ENCODE measurements around the gene RASGRF1. TPM values are rescaled to one million over a fixed set of nuclear protein-coding genes. Genes with fewer than 3 reads are reported as not detected.
A peak's percentile ranks its signal among the peaks of the same experiment; 100 is the strongest.

Gene RASGRF1
- total RNA-seq, 2 experiments from 2014 or later, result not detected

GRCh38 chr15:78989701-78990240 lies 100.8 kb downstream of the RASGRF1 start:
- ChIA-PET POLR2A (no interaction called here), CTCF (no interaction called here)
- Histone ChIP-seq H3K4me1 (ENCODE audit: insufficient read depth, low read length) (no peaks in the 10 kb centered on the region), H3K27me3 (ENCODE audit: control insufficient read depth in 1 of 2, insufficient read depth in 2 of 2, low read length in 2 of 2) (no peaks in the 10 kb centered on the region), H3K36me3 (ENCODE audit: insufficient read depth, low read length) (no peaks in the 10 kb centered on the region), H3K27ac (ENCODE audit: low read depth in 1 of 2, low read length in 2 of 2) (no peak overlapping the region), H3K4me3 (ENCODE audit: low read length) (no peak overlapping the region), H3K9me3 (ENCODE audit: control insufficient read depth in 1 of 2, insufficient read depth in 1 of 2, low read length in 2 of 2) (no peaks in the 10 kb centered on the region)
- ATAC-seq (ENCODE audit: poor library complexity), result no peak
- H3K27me3 Mint-ChIP-seq, result peaks cover 10% of the 10 kb centered on the region
- no peaks in the 10 kb centered on the region for H3K36me3 Mint-ChIP-seq (ENCODE audit: low read depth)
- H3K9me3 Mint-ChIP-seq, result no peaks in the 10 kb centered on the region
- H3K4me1 Mint-ChIP-seq (ENCODE audit: low read depth), result no peaks in the 10 kb centered on the region
- no peak overlapping the region for H3K27ac Mint-ChIP-seq
- no peak for DNase-seq
- intact Hi-C loops (cut with DNase I, micrococcal nuclease), result no loop called here
- no peak overlapping the region for H3K4me3 Mint-ChIP-seq
- TF ChIP-seq CTCF (IDR thresholded peaks at IDR 0.05), result no peak

- ChIA-PET CTCF (no interaction called here), POLR2A (no interaction called here)
- Histone ChIP-seq H3K4me3 (ENCODE audit: low read length) (no peak overlapping the region), H3K27ac (ENCODE audit: low read depth in 1 of 2, low read length in 2 of 2) (no peak overlapping the region), H3K36me3 (ENCODE audit: insufficient read depth, low read length) (no peaks in the 10 kb centered on the region), H3K4me1 (ENCODE audit: insufficient read depth, low read length) (no peaks in the 10 kb centered on the region), H3K27me3 (ENCODE audit: control insufficient read depth in 1 of 2, insufficient read depth in 2 of 2, low read length in 2 of 2) (no peaks in the 10 kb centered on the region), H3K9me3 (ENCODE audit: control insufficient read depth in 1 of 2, insufficient read depth in 1 of 2, low read length in 2 of 2) (no peaks in the 10 kb centered on the region)
- Mint-ChIP-seq H3K4me3 (no peak overlapping the region), H3K27me3 (peaks cover 10% of the 10 kb centered on the region), H3K27ac (no peak overlapping the region), H3K9me3 (no peaks in the 10 kb centered on the region), H3K4me1 (ENCODE audit: low read depth) (no peaks in the 10 kb centered on the region), H3K36me3 (ENCODE audit: low read depth) (no peaks in the 10 kb centered on the region)
- ATAC-seq (ENCODE audit: poor library complexity) (no peak), DNase-seq (peak in 3 of 14 experiments; percentile 24 to 76 (median 65))
- no peak for TF ChIP-seq CTCF (IDR thresholded peaks at IDR 0.05)
- intact Hi-C loops (cut with DNase I, micrococcal nuclease), result no loop called here
Measured at GRCh38 chr15:78988361-78988911, 102.1 kb downstream of the RASGRF1 start.

GRCh38 chr15:78987556-78988360 lies 102.8 kb downstream of the RASGRF1 start:
- ATAC-seq (ENCODE audit: poor library complexity) (no peak), DNase-seq (no peak)
- Histone ChIP-seq H3K27ac (ENCODE audit: low read depth in 1 of 2, low read length in 2 of 2) (no peak overlapping the region), H3K36me3 (ENCODE audit: insufficient read depth, low read length) (no peaks in the 10 kb centered on the region), H3K9me3 (ENCODE audit: control insufficient read depth in 1 of 2, insufficient read depth in 1 of 2, low read length in 2 of 2) (no peaks in the 10 kb centered on the region), H3K4me3 (ENCODE audit: low read length) (no peak overlapping the region), H3K4me1 (ENCODE audit: insufficient read depth, low read length) (no peaks in the 10 kb centered on the region), H3K27me3 (ENCODE audit: control insufficient read depth in 1 of 2, insufficient read depth in 2 of 2, low read length in 2 of 2) (no peaks in the 10 kb centered on the region)
- CTCF ChIA-PET, result no interaction called here
- Mint-ChIP-seq H3K9me3 (no peaks in the 10 kb centered on the region), H3K27ac (no peak overlapping the region), H3K4me3 (no peak overlapping the region), H3K4me1 (ENCODE audit: low read depth) (no peaks in the 10 kb centered on the region), H3K27me3 (peaks cover 10% of the 10 kb centered on the region), H3K36me3 (ENCODE audit: low read depth) (no peaks in the 10 kb centered on the region)
- intact Hi-C loops (cut with DNase I, micrococcal nuclease), result no loop called here
- POLR2A ChIA-PET, result no interaction called here
- TF ChIP-seq CTCF (IDR thresholded peaks at IDR 0.05), result no peak
